Measurements from ENCODE around the gene CUL4A. TPM values are rescaled to one million over a fixed set of nuclear protein-coding genes. Genes with fewer than 3 reads are reported as not detected.

CUL4A gene
- total and polyA plus RNA-seq, 9 of the 15 experiments (the other 6 are each of a cell fraction or from before 2014, with no cell fraction given): 21.1 to 92.0 (median 63.2) TPM

GRCh38 chr13:113209759-113210421 lies 477 bp downstream of the CUL4A start (continued):
- TF ChIP-seq ZNF830 (CRISPR knock-in tag; IDR thresholded peaks at IDR 0.05) (no peak), ZNF277 (CRISPR knock-in tag; IDR thresholded peaks at IDR 0.05; ENCODE audit: borderline replicate concordance) (no peak), RERE (CRISPR knock-in tag; IDR thresholded peaks at IDR 0.05; ENCODE audit: borderline replicate concordance) (no peak), FOXK2 (conservative IDR thresholded peaks at IDR 0.05 in 1 of 2, IDR thresholded peaks at IDR 0.05 in 1 of 2; ENCODE audit: low read depth in 2 of 2) (0 out of 4 replicates have a peak, but pooled peaks of 1 of the 2 experiments have one; percentile 21), E2F6 (IDR thresholded peaks at IDR 0.05; ENCODE audit: borderline replicate concordance in 1 of 2, extremely low read depth in 1 of 2, insufficient read depth in 1 of 2, insufficient read length in 1 of 2, low read depth in 1 of 2, low read length in 1 of 2, poor library complexity in 1 of 2, severe bottlenecking in 1 of 2) (peak; percentile 84 to 92), C11orf30 (IDR thresholded peaks at IDR 0.05; ENCODE audit: low read depth) (no peak), RAD51 (IDR thresholded peaks at IDR 0.05; ENCODE audit: borderline replicate concordance, low read depth) (peak; percentile 79), ZNF511 (CRISPR knock-in tag; IDR thresholded peaks at IDR 0.05) (peak; percentile 40; the same call in 1 of the 2 replicates), CREB1 (IDR thresholded peaks at IDR 0.05) (0 out of 2 replicates have a peak, but pooled peaks have one; percentile 17), CREB1 (CRISPR knock-in tag; IDR thresholded peaks at IDR 0.05) (no peak), MNT (conservative IDR thresholded peaks at IDR 0.05) (peak; percentile 73 to 89), JUN (IDR thresholded peaks at IDR 0.05; ENCODE audit: borderline replicate concordance, low read depth, low read length) (peak; percentile 20; the same call in 1 of the 2 replicates), JUN (CRISPR knock-in tag; IDR thresholded peaks at IDR 0.05; ENCODE audit: borderline replicate concordance) (no peak), CTBP1 (IDR thresholded peaks at IDR 0.05; ENCODE audit: borderline replicate concordance) (peak; percentile 59), NFXL1 (CRISPR knock-in tag; IDR thresholded peaks at IDR 0.05) (no peak)

All from K562 (cell line).